HL-60 (cell line): ENCODE measurements around the gene TFPI.

Experiments used
- DNase-seq, 2 experiments: peaks; one replicate each; pipeline ENCODE4 v3.0.0-alpha.2; 2010 to 2020; ENCODE audit warnings: low read depth in 1 of 2, low spot score in 1 of 2
- H3K27ac ChIP-seq: fragments of 250-450 bp; sonication (Bioruptor Pico); replicated peaks from 2 replicates; pipeline ENCODE4 v1.5.1; 2020; ENCODE audit warnings: mild to moderate bottlenecking, moderate library complexity
- H3K27me3 ChIP-seq: fragments of 250-450 bp; sonication (Bioruptor Pico); 2 replicates; pipeline ENCODE4 v1.5.1; 2021; ENCODE audit warnings: mild to moderate bottlenecking, moderate library complexity; ENCODE audit not compliant: insufficient read depth, poor library complexity, severe bottlenecking
- H3K4me3 ChIP-seq: replicated peaks from 2 replicates; pipeline ENCODE4 v1.5.1; 2011; ENCODE audit warnings: mild to moderate bottlenecking, control low read depth, low read length; ENCODE audit not compliant: insufficient read depth
- GABPA ChIP-seq: IDR thresholded peaks from 2 replicates; pipeline ENCODE4 v1.6.1; 2012; ENCODE audit warnings: low read depth
- POLR2AphosphoS5 ChIP-seq: IDR thresholded peaks from 2 replicates; pipeline ENCODE4 v1.6.1; 2012; ENCODE audit warnings: low read depth
- SPI1 ChIP-seq: IDR thresholded peaks from 2 replicates; pipeline ENCODE4 v1.6.1; 2012; ENCODE audit warnings: low read depth, mild to moderate bottlenecking, borderline replicate concordance
- long read RNA-seq: library from polyadenylated mRNA; unstranded; transcript quantifications from one replicate; pipeline ENCODE4 v2.0.0, GENCODE V29; 2020
- TF ChIP-seq, protein P1 (sequence below): IDR thresholded peaks from one replicate; pipeline ENCODE4 v1.5.1; 2011; ENCODE audit warnings: low read length, control low read depth, inconsistent platforms; ENCODE audit not compliant: insufficient read depth
- TF ChIP-seq, protein P2 (sequence below): IDR thresholded peaks from 2 replicates; pipeline ENCODE4 v1.6.1; 2012; ENCODE audit warnings: low read depth; ENCODE audit not compliant: insufficient replicate concordance

Gene TFPI
- long read RNA-seq = 0 reads

DNA sequence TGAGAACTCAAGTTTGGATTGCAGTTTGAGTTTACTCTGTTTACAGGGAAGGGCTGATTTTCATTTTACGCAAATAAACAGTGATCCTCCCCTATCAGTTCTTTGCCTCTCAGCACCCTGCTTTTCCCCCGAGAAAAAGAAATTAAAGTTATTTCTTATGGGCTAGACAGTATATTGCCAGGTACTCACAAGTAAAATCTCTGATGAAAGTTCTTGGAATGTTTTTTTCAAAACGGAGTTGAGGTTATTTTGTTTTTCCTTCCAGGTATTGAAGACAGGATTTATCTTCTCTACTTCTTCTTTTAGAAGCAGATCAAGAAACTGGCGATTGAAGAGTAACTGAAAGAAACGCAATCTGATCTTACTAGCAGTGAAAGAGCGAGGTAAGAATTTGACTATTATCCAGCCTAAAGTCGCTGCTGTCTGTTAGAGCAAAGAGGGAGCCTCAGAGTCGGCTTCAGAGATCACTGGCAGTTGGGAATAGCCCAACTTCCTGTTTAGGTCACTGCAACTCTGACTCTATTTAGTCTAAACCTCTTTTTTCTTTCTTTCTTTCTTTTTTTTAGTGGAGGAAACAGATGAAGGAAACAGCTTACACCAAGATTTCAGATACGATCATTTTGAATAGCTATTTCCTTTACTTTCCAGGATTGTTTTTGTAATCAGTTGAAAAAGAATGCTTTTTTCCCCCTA, at the start of gene TFPI:
Gene TFPI (minus strand): TSS at position 425 of the 693 bp plus-strand sequence. CDS start 50,667 bp downstream, outside the sequence.
- DNase-seq = peak in 1 of 2 experiments; percentile 33
- no peak within 1 kb of the TSS for H3K4me3 ChIP-seq
- H3K27ac ChIP-seq = peak within 1 kb of the TSS; percentile 1; the same call in 1 of the 2 replicates
- H3K27me3 ChIP-seq = no peaks in the 10 kb centered on the region
- TF ChIP-seq POLR2AphosphoS5 = no peak
- TF ChIP-seq GABPA = no peak
- peak; percentile 9; the same call in 1 of the 2 replicates for TF ChIP-seq SPI1
- TF ChIP-seq, protein P1, sequence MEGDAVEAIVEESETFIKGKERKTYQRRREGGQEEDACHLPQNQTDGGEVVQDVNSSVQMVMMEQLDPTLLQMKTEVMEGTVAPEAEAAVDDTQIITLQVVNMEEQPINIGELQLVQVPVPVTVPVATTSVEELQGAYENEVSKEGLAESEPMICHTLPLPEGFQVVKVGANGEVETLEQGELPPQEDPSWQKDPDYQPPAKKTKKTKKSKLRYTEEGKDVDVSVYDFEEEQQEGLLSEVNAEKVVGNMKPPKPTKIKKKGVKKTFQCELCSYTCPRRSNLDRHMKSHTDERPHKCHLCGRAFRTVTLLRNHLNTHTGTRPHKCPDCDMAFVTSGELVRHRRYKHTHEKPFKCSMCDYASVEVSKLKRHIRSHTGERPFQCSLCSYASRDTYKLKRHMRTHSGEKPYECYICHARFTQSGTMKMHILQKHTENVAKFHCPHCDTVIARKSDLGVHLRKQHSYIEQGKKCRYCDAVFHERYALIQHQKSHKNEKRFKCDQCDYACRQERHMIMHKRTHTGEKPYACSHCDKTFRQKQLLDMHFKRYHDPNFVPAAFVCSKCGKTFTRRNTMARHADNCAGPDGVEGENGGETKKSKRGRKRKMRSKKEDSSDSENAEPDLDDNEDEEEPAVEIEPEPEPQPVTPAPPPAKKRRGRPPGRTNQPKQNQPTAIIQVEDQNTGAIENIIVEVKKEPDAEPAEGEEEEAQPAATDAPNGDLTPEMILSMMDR = no peak
- TF ChIP-seq, protein P2, sequence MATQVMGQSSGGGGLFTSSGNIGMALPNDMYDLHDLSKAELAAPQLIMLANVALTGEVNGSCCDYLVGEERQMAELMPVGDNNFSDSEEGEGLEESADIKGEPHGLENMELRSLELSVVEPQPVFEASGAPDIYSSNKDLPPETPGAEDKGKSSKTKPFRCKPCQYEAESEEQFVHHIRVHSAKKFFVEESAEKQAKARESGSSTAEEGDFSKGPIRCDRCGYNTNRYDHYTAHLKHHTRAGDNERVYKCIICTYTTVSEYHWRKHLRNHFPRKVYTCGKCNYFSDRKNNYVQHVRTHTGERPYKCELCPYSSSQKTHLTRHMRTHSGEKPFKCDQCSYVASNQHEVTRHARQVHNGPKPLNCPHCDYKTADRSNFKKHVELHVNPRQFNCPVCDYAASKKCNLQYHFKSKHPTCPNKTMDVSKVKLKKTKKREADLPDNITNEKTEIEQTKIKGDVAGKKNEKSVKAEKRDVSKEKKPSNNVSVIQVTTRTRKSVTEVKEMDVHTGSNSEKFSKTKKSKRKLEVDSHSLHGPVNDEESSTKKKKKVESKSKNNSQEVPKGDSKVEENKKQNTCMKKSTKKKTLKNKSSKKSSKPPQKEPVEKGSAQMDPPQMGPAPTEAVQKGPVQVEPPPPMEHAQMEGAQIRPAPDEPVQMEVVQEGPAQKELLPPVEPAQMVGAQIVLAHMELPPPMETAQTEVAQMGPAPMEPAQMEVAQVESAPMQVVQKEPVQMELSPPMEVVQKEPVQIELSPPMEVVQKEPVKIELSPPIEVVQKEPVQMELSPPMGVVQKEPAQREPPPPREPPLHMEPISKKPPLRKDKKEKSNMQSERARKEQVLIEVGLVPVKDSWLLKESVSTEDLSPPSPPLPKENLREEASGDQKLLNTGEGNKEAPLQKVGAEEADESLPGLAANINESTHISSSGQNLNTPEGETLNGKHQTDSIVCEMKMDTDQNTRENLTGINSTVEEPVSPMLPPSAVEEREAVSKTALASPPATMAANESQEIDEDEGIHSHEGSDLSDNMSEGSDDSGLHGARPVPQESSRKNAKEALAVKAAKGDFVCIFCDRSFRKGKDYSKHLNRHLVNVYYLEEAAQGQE = no peak

DNA sequence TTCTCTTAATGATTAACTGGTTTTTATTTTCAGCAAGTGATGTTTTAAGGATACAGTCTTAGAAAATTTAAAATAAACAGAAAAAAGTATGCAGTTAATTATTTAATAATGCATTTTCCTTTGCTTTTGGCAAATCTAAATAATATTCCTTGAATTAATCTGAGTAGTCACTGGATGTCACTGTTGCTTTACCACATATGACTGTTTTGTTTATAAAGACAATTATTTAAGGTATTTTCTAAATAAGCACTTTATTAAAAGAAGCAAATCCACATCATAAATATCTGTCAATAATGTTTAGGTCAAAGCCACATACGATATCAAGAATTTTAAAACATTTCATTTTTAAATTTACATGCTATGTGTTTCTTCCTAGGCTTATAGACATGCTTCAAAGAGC, 40.6 kb upstream of the TFPI start:
- no peak for DNase-seq
- Histone ChIP-seq H3K4me3 (no peak overlapping the region), H3K27ac (no peak overlapping the region), H3K27me3 (no peaks in the 10 kb centered on the region)
- TF ChIP-seq, protein P1 = no peak
- TF ChIP-seq SPI1 = no peak
- TF ChIP-seq, protein P2 = no peak
- TF ChIP-seq POLR2AphosphoS5 = no peak
- TF ChIP-seq GABPA = no peak

DNA sequence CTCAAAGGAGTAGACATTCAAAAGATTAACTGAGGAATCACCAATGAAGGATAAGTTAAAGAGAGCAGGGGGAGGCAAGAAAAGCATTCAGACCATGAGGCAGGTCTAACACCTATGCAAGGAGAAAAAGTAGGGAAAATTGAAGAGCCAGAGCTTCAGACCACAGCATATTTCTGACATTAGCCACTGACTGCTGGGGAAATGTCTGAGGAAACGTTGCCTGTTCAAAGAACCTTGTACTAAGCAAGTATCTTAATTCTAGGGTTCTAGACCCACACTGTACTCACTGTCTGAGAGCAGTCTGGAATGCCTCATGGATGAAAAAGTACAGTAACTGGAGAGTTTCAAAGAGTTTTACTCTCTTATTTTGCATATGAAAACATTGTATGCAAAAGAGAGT, 39.5 kb upstream of the TFPI start:
- Histone ChIP-seq H3K27ac (no peak overlapping the region), H3K4me3 (no peak overlapping the region), H3K27me3 (no peaks in the 10 kb centered on the region)
- no peak for TF ChIP-seq SPI1
- TF ChIP-seq, protein P1 = no peak
- TF ChIP-seq GABPA = no peak
- TF ChIP-seq POLR2AphosphoS5 = no peak
- TF ChIP-seq, protein P2 = no peak
- DNase-seq = no peak
